ENCODE results near the gene SH3GLB2.
"Not testable (repeated sequence)": the region's sequence is repeated elsewhere in the genome, so short reads cannot be mapped to it uniquely, and the experiment has no call there.

SH3GLB2 gene

DNA sequence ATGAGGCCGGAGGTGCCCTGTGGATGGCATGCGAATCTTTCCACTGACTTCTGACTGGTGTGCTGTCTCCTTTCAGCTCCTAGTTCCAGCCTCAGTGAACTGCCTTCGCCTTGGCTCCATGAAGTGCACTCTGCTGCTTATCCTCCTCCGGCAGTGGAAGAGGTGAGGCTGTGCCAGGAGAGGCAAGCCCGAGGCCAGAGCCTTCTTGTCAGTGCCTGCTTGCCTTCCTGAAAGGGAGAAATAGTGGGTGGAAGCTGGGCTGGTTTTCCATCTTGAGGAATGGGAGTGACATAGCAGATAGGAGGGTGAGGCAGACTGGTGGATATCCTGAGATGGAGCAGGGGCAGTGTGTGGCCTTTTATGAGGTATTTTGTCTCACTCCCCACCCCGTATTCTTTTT is 29.7 kb downstream of the SH3GLB2 start:
- DNase-seq (ENCODE audit: low read depth), result no peak

- DNase-seq (ENCODE audit: low read depth), result no peak
Observed at GRCh38 chr9:128995791-128996190, 32.3 kb downstream of the SH3GLB2 start.

GRCh38 chr9:128992995-128993394 is 35.1 kb downstream of the SH3GLB2 start:
- DNase-seq (ENCODE audit: low read depth), result no peak

GRCh38 chr9:128987805-128988204 is 40.3 kb downstream of the SH3GLB2 start:
- no peak for DNase-seq (ENCODE audit: low read depth)

DNA sequence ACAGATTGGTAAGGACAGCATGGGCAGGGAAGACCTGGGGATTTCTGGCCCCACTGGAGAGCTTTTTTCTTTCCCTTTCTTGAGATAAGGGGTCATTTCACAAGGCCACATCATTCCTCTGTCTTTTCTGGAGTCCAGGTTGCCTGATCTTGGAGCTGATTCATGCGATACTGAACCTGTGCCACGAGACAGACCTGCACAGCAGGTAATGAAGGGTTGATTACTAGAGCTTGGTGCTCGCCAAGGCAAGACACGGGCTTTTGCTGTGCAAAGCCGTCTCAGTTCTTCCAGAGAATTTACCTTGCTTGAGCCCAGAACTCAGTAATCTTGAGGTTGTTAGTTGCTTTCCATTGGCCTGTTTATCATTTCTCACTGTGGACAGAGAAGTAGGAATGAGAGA is 41.5 kb downstream of the SH3GLB2 start:
- no peak for DNase-seq (ENCODE audit: low read depth)

DNA sequence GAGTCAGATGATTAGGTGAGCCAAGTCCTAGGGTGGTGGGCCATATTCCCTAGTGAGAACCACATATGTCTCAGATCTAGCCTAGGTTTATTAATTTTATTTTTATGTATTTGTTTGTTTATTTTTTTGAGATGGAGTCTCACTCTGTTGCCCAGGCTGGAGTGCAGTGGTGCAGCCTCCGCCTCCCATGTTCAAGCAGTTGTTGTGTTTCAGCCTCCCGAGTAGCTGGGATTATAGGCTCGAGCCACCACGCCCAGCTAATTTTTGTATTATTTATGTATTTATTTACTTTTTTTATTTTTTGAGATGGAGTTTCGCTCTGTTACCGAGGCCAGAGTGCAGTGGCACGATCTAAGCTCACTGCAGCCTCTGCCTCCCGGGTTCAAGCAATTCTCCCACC is 44.6 kb downstream of the SH3GLB2 start:
- DNase-seq (ENCODE audit: low read depth), result no peak

DNA sequence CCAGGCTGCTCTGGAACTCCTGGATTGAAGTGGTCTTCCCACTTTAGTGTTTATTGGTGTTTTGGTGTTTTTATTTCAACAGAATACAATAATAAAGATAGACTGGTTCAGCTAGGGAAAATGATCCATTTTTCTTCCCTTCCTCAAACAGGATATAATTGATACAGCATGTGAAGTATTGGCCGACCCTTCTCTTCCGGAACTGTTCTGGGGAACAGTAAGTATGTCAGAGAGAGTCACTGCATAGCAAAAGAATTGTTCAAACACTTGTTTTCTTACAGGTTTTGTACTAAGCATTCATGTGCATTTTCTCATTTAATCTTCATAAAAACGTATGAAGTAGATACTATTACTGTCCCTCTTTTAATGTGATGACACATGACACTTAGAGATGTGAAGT is 49.0 kb downstream of the SH3GLB2 start:
- DNase-seq (ENCODE audit: low read depth), result no peak

- DNase-seq (ENCODE audit: low read depth), result no peak
Observed at GRCh38 chr9:128972956-128973355, 55.2 kb downstream of the SH3GLB2 start.

DNA sequence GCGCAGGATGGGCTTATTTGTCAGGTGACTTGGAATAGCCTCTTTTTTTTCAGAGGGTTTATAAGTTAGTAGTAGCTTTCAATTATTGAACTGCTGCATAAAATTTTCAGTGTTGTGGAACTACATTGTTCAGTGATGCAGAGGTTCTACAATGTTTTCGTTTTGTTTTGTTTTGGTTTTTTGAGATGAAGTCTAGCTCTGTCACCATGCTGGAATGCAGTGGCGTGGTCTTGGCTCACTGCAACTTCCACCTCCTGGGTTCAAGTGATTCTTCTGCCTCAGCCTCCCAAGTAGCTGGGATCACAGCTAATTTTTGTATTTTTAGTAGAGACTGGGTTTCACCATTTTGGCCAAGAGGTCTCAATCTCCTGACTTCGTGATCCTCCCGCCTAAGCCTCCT is 58.6 kb downstream of the SH3GLB2 start:
- DNase-seq (ENCODE audit: low read depth), result no peak

- DNase-seq (ENCODE audit: low read depth), result not testable (repeated sequence)
Observed at GRCh38 chr9:128961403-128961802, 66.7 kb downstream of the SH3GLB2 start.

Measured in activated T-helper 1 cell treated with Interleukin-2 at 50 U/mL for 16 hours (primary cell).